ENCODE data around the gene IQCH. TPM values are rescaled to one million over a fixed set of nuclear protein-coding genes. Genes with fewer than 3 reads are reported as not detected.
"Not testable (repeated sequence)": the region's sequence is repeated elsewhere in the genome, so short reads cannot be mapped to it uniquely, and the experiment has no call there.

Gene IQCH
- total RNA-seq, 2 donors from 2014 or later, result 1.6 to 6.7 TPM

- Histone ChIP-seq H3K4me3 (no peak overlapping the region), H3K9me3 (no peaks in the 10 kb centered on the region), H3K36me3 (replicated peaks in 1 of 2; ENCODE audit: insufficient read depth in 1 of 2, low read depth in 2 of 2) (no peaks in the 10 kb centered on the region), H3K4me1 (peaks cover 19% of the 10 kb centered on the region), H3K27ac (no peak overlapping the region), H3K27me3 (no peaks in the 10 kb centered on the region)
- TF ChIP-seq POLR2A (IDR thresholded peaks at IDR 0.05) (no peak), CTCF (IDR thresholded peaks at IDR 0.05) (no peak)
- intact Hi-C loops (cut with DNase I), result no loop called here
- WGBS, 2 donors, result 54 to 73% methylated on average over 3 of the region's 3 CpGs
- no peak for ATAC-seq
- no peak for DNase-seq
These were observed 11.9 kb upstream of the IQCH start for GRCh38 chr15:67242708-67243111.

GRCh38 chr15:67244971-67245478, 9.6 kb upstream of the IQCH start:
- Histone ChIP-seq H3K36me3 (replicated peaks in 1 of 2; ENCODE audit: insufficient read depth in 1 of 2, low read depth in 2 of 2) (no peaks in the 10 kb centered on the region), H3K27me3 (no peaks in the 10 kb centered on the region), H3K27ac (no peak overlapping the region), H3K9me3 (no peaks in the 10 kb centered on the region), H3K4me1 (peaks cover 15% of the 10 kb centered on the region), H3K4me3 (no peak overlapping the region)
- ATAC-seq (no peak), DNase-seq (no peak)
- intact Hi-C loops (cut with DNase I), result no loop called here
- WGBS, 2 donors, result 93 to 99% methylated on average over 3 of the region's 3 CpGs
- no peak for TF ChIP-seq POLR2A (IDR thresholded peaks at IDR 0.05)
- no peak for TF ChIP-seq CTCF (IDR thresholded peaks at IDR 0.05)

GRCh38 chr15:67246606-67247005, 8.0 kb upstream of the IQCH start:
- 97 to 100% methylated on average over 5 of the region's 5 CpGs for WGBS, 2 donors
- H3K9me3 ChIP-seq; H3K4me1 ChIP-seq; H3K27ac ChIP-seq; DNase-seq; H3K27me3 ChIP-seq; H3K36me3 ChIP-seq (replicated peaks in 1 of 2; ENCODE audit: insufficient read depth in 1 of 2, low read depth in 2 of 2); ATAC-seq; H3K4me3 ChIP-seq; intact Hi-C loops (cut with DNase I): not testable (repeated sequence)

GRCh38 chr15:67248011-67248505, 6.5 kb upstream of the IQCH start:
- Histone ChIP-seq H3K4me1 (peaks cover 4% of the 10 kb centered on the region), H3K36me3 (replicated peaks in 1 of 2; ENCODE audit: insufficient read depth in 1 of 2, low read depth in 2 of 2) (no peaks in the 10 kb centered on the region), H3K27me3 (no peaks in the 10 kb centered on the region), H3K27ac (no peak overlapping the region), H3K4me3 (no peak overlapping the region), H3K9me3 (no peaks in the 10 kb centered on the region)
- ATAC-seq, result no peak
- intact Hi-C loops (cut with DNase I), result no loop called here
- TF ChIP-seq CTCF (IDR thresholded peaks at IDR 0.05), result no peak
- no peak for TF ChIP-seq POLR2A (IDR thresholded peaks at IDR 0.05)
- DNase-seq, result no peak

- TF ChIP-seq POLR2A (IDR thresholded peaks at IDR 0.05), result no peak
- TF ChIP-seq CTCF (IDR thresholded peaks at IDR 0.05), result no peak
These were observed 4.8 kb upstream of the IQCH start for GRCh38 chr15:67249830-67250229.

More at GRCh38 chr15:67249830-67250229, 4.8 kb upstream of the IQCH start:
- Histone ChIP-seq H3K27ac (no peak overlapping the region), H3K4me3 (no peak overlapping the region), H3K9me3 (no peaks in the 10 kb centered on the region), H3K4me1 (peaks cover 12% of the 10 kb centered on the region), H3K27me3 (no peaks in the 10 kb centered on the region), H3K36me3 (replicated peaks in 1 of 2; ENCODE audit: insufficient read depth in 1 of 2, low read depth in 2 of 2) (no peaks in the 10 kb centered on the region)
- no peak for DNase-seq
- no peak for ATAC-seq
- intact Hi-C loops (cut with DNase I), result no loop called here

All from body of pancreas (tissue), 4 donors.